ENCODE data around the gene L3MBTL3. TPM values are rescaled to one million over a fixed set of nuclear protein-coding genes. Genes with fewer than 3 reads are reported as not detected.
A peak's percentile ranks its signal among the peaks of the same experiment; 100 is the strongest.

L3MBTL3 gene
- total RNA-seq, 4 donors from 2014 or later: 4.2 to 12.8 (median 6.2) TPM

DNA sequence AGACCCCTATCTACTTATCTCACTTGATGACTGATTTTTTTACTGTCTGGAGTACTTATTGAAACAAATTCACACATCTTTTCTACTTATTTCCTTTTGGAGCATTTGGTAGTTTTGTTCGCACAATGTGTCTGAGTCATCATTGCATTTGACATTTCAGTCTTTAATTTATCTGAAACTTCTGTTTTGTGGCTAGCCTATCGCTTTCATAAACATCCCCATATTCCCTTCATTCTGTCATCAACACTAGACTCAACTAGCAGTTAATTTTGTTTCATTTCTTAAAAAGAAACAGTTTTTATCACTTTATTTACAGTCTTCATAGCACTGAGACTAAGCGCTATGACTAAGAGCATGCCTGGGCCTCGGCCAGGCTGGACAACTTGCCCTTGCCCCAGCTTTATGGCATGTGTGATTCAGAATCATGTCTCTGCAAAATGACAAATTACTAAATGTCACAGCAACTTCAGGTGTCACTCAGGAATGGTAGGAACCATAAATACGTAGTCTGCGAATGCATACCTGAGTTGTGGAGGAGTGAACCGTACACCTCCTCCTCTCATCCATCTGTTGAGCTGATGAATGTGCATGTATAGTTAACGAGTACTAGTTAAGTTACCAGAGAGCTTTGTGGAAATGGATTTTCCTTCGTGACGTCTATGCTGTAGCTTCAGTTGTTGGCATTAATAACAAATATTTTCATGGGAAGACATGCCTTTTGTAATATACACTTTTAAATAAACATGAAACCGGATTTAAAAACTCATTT is 16.2 kb downstream of the L3MBTL3 start:
- WGBS: 74% methylated on average over 11 of the region's 11 CpGs

GRCh38 chr6:130035211-130035610 is 16.8 kb downstream of the L3MBTL3 start:
- 83% methylated on average over 2 of the region's 2 CpGs for WGBS
- DNase-seq (ENCODE audit: low spot score in 2 of 2): no peak
- Histone ChIP-seq H3K4me3 (no peak overlapping the region), H3K36me3 (no peaks in the 10 kb centered on the region), H3K27me3 (no peaks in the 10 kb centered on the region), H3K4me1 (no peaks in the 10 kb centered on the region), H3K9me3 (no peaks in the 10 kb centered on the region), H3K27ac (no peak overlapping the region)
- TF ChIP-seq POLR2AphosphoS5 (IDR thresholded peaks at IDR 0.05) (no peak), POLR2A (IDR thresholded peaks at IDR 0.05) (no peak), CTCF (IDR thresholded peaks at IDR 0.05) (no peak), EP300 (IDR thresholded peaks at IDR 0.05) (no peak)

More for the DNA sequence above, 16.2 kb downstream of the L3MBTL3 start:
- no peak overlapping the region for H3K4me3 ChIP-seq
- no peak for TF ChIP-seq EP300 (IDR thresholded peaks at IDR 0.05)
- TF ChIP-seq POLR2A (IDR thresholded peaks at IDR 0.05): no peak
- TF ChIP-seq CTCF (IDR thresholded peaks at IDR 0.05): no peak
- no peak for TF ChIP-seq POLR2AphosphoS5 (IDR thresholded peaks at IDR 0.05)
- no peaks in the 10 kb centered on the region for H3K27me3 ChIP-seq
- no peaks in the 10 kb centered on the region for H3K4me1 ChIP-seq
- H3K9me3 ChIP-seq: no peaks in the 10 kb centered on the region
- no peak for DNase-seq (ENCODE audit: low spot score in 2 of 2)
- H3K36me3 ChIP-seq: no peaks in the 10 kb centered on the region
- no peak overlapping the region for H3K27ac ChIP-seq

- Histone ChIP-seq H3K27me3 (no peaks in the 10 kb centered on the region), H3K4me3 (no peak overlapping the region), H3K36me3 (no peaks in the 10 kb centered on the region), H3K27ac (no peak overlapping the region), H3K4me1 (no peaks in the 10 kb centered on the region), H3K9me3 (no peaks in the 10 kb centered on the region)
- WGBS: 55% methylated on average over 3 of the region's 3 CpGs
- DNase-seq (ENCODE audit: low spot score in 2 of 2): no peak
- TF ChIP-seq EP300 (IDR thresholded peaks at IDR 0.05): no peak
- TF ChIP-seq POLR2AphosphoS5 (IDR thresholded peaks at IDR 0.05): no peak
- peak; percentile 15 to 30 for TF ChIP-seq CTCF (IDR thresholded peaks at IDR 0.05)
Observed at GRCh38 chr6:130037207-130037811, 18.9 kb downstream of the L3MBTL3 start.

DNA sequence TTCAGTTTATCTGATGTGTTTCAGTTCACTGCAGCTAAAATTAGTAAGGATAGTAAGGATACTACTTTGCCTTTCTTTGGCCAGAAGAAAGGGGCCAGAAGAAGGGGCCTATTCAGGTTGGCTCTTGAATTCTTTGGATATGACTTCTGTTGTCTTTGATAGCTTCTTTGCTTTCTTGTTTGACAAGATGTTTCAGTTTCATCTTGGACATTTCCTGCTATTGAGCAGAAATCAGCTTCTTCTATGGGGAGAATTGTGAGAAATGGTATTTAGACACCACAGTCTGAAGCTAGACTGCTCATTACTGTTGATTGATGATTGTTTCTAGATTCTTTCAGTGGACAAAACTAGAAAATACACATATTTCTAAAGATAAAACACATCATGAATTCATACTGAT is 23.2 kb downstream of the L3MBTL3 start:
- Histone ChIP-seq H3K27me3 (no peaks in the 10 kb centered on the region), H3K4me1 (no peaks in the 10 kb centered on the region), H3K36me3 (peaks cover 5% of the 10 kb centered on the region), H3K4me3 (no peak overlapping the region), H3K27ac (no peak overlapping the region), H3K9me3 (no peaks in the 10 kb centered on the region)
- no peak for TF ChIP-seq EP300 (IDR thresholded peaks at IDR 0.05)
- no peak for TF ChIP-seq CTCF (IDR thresholded peaks at IDR 0.05)
- no peak for TF ChIP-seq POLR2AphosphoS5 (IDR thresholded peaks at IDR 0.05)
- no peak for TF ChIP-seq POLR2A (IDR thresholded peaks at IDR 0.05)
- DNase-seq (ENCODE audit: low spot score in 2 of 2): no peak

DNA sequence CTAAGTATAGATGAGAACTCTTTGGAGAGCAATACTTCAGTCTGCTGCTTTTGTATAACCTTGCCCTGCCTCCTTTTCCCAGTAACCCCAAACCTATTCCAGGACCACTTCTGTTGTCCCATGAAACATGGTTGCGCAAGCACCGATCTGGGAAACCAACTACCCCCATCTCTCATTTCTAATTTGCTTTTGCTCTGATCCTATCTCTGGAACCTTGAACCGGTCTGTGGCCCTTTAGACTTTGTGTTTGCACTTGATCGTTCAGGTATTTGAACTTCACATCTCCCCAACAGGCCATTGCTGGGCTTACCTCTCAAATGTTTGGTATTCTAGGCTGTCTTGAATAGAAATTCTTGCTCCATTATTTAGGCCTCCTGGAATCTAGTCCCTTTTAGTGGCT is 25.0 kb downstream of the L3MBTL3 start:
- H3K4me3 ChIP-seq: no peak overlapping the region
- no peaks in the 10 kb centered on the region for H3K27me3 ChIP-seq
- H3K9me3 ChIP-seq: no peaks in the 10 kb centered on the region
- H3K36me3 ChIP-seq: peaks cover 5% of the 10 kb centered on the region
- H3K27ac ChIP-seq: no peak overlapping the region
- no peak for TF ChIP-seq POLR2A (IDR thresholded peaks at IDR 0.05)
- TF ChIP-seq POLR2AphosphoS5 (IDR thresholded peaks at IDR 0.05): no peak
- no peak for TF ChIP-seq CTCF (IDR thresholded peaks at IDR 0.05)
- no peak for TF ChIP-seq EP300 (IDR thresholded peaks at IDR 0.05)
- no peak for DNase-seq (ENCODE audit: low spot score in 2 of 2)
- WGBS: 95% methylated on average over 4 of the region's 4 CpGs
- H3K4me1 ChIP-seq: no peaks in the 10 kb centered on the region
